OCI-LY1 (cell line): ENCODE measurements around the gene CCDC32.

Experiments used
- H2AFZ ChIP-seq: fragments of 200-600 bp; sonication (generic), shearing (Covaris generic); 2 replicates; pipeline ENCODE4 v1.6.0; 2014; ENCODE audit warnings: antibody characterized with exemption, mild to moderate bottlenecking, low read length
- H3F3A ChIP-seq: fragments of 200-600 bp; sonication (generic), shearing (Covaris generic); 2 replicates; pipeline ENCODE4 v1.6.0; 2014; ENCODE audit warnings: mild to moderate bottlenecking, antibody characterized with exemption, low read length, moderate library complexity; ENCODE audit not compliant: insufficient read depth
- H3K27ac ChIP-seq: fragments of 200-600 bp; sonication (generic); 2 replicates; pipeline ENCODE4 v1.5.1; 2014; ENCODE audit warnings: low read length, mixed run types, mild to moderate bottlenecking, low read depth; ENCODE audit not compliant: poor library complexity, severe bottlenecking
- H3K27me3 ChIP-seq: fragments of 200-600 bp; sonication (generic); 2 replicates; pipeline ENCODE4 v1.6.0; 2014; ENCODE audit warnings: antibody characterized with exemption, mild to moderate bottlenecking, low read length, moderate library complexity; ENCODE audit not compliant: insufficient read depth
- H3K36me3 ChIP-seq: fragments of 200-600 bp; sonication (generic); 2 replicates; pipeline ENCODE4 v1.6.1; 2014; ENCODE audit warnings: mild to moderate bottlenecking, antibody characterized with exemption, low read length, moderate library complexity, mixed read lengths; ENCODE audit not compliant: insufficient read depth
- H3K4me1 ChIP-seq: fragments of 200-600 bp; sonication (generic); 2 replicates; pipeline ENCODE4 v1.5.1; 2014; ENCODE audit warnings: mild to moderate bottlenecking, low read length, moderate library complexity; ENCODE audit not compliant: insufficient read depth, severe bottlenecking
- H3K4me2 ChIP-seq: fragments of 200-600 bp; sonication (generic), shearing (Covaris generic); 2 replicates; pipeline ENCODE4 v1.6.1; 2014; ENCODE audit warnings: low read length
- H3K4me3 ChIP-seq: fragments of 200-600 bp; sonication (generic); 2 replicates; pipeline ENCODE4 v1.5.1; 2014; ENCODE audit warnings: low read length, low read depth, mild to moderate bottlenecking, mixed read lengths; ENCODE audit not compliant: poor library complexity, severe bottlenecking
- H3K79me2 ChIP-seq: fragments of 200-600 bp; shearing (Covaris generic); 2 replicates; pipeline ENCODE4 v1.6.1; 2016; ENCODE audit warnings: mixed run types, low read length, mixed read lengths; ENCODE audit not compliant: insufficient read depth
- H3K9ac ChIP-seq: fragments of 200-600 bp; sonication (generic), shearing (Covaris generic); 2 replicates; pipeline ENCODE4 v1.6.1; 2014; ENCODE audit warnings: mild to moderate bottlenecking, low read length, mixed read lengths
- H3K9me2 ChIP-seq: fragments of 200-600 bp; sonication (generic), shearing (Covaris generic); 2 replicates; pipeline ENCODE4 v1.6.1; 2014; ENCODE audit warnings: low read depth, mild to moderate bottlenecking, low read length, mixed read lengths
- H3K9me3 ChIP-seq: fragments of 200-600 bp; shearing (Covaris generic); 2 replicates; pipeline ENCODE4 v1.6.1; 2014; ENCODE audit warnings: low read length, mixed read lengths
- H4K20me1 ChIP-seq: fragments of 200-600 bp; sonication (generic), shearing (Covaris generic); 2 replicates; pipeline ENCODE4 v1.6.0; 2016; ENCODE audit warnings: mild to moderate bottlenecking, low read length; ENCODE audit not compliant: insufficient read depth
- CTCF ChIP-seq: fragments of 200-600 bp; sonication (generic), shearing (Covaris generic); IDR thresholded peaks from 2 replicates; pipeline ENCODE4 v1.5.1; 2017; ENCODE audit warnings: mild to moderate bottlenecking, antibody characterized with exemption, low read length, moderate library complexity, mixed read lengths
- EZH2 ChIP-seq: fragments of 200-600 bp; sonication (generic), shearing (Covaris generic); IDR thresholded peaks from 2 replicates; pipeline ENCODE4 v1.8.0; 2017; ENCODE audit warnings: borderline replicate concordance, mixed run types, mild to moderate bottlenecking, antibody characterized with exemption, low read length, moderate library complexity, mixed read lengths

Gene CCDC32

GRCh38 chr15:40591389-40591788 is 26.5 kb upstream of the CCDC32 start:
- H3K27ac ChIP-seq, result peak overlapping the region; percentile 31
- peak overlapping the region; percentile 76 for H3K4me2 ChIP-seq
- H4K20me1 ChIP-seq, result no peaks in the 10 kb centered on the region
- H3F3A ChIP-seq, result peaks cover 10% of the 10 kb centered on the region
- H3K4me3 ChIP-seq, result peak overlapping the region; percentile 62
- TF ChIP-seq EZH2, result no peak
- TF ChIP-seq CTCF, result no peak
- H3K79me2 ChIP-seq, result peaks cover 18% of the 10 kb centered on the region
- H3K9ac ChIP-seq, result no peak overlapping the region
- H3K36me3 ChIP-seq, result no peaks in the 10 kb centered on the region
- no peak overlapping the region for H2AFZ ChIP-seq
- no peaks in the 10 kb centered on the region for H3K9me3 ChIP-seq
- H3K4me1 ChIP-seq, result peaks cover 42% of the 10 kb centered on the region
- no peaks in the 10 kb centered on the region for H3K27me3 ChIP-seq
- H3K9me2 ChIP-seq, result no peaks in the 10 kb centered on the region

DNA sequence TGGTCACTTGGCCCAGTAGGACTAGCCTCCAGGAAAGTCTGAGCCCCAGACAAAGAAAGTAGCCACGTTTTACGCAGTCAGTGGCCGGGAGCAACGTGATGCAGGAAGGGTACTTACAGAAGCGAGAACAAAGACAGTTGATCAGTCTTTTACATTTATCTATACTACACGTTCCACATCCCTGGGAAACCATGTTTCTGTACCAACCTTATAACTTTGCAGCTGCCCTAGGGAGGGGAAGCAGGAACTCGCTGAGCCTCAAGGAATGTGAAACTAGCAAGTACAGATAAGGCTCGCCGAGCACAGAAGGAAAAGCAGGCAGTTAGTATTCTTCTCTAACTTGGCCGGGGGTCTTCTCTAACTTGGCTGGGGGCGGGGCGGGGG is 25.8 kb upstream of the CCDC32 start:
- H3K9me3 ChIP-seq, result no peaks in the 10 kb centered on the region
- TF ChIP-seq CTCF, result no peak
- no peak for TF ChIP-seq EZH2
- H3K36me3 ChIP-seq, result no peaks in the 10 kb centered on the region
- peak overlapping the region; percentile 72; the same call in 1 of the 2 replicates for H2AFZ ChIP-seq
- peak overlapping the region; percentile 76 for H3K4me2 ChIP-seq
- H3K79me2 ChIP-seq, result peaks cover 11% of the 10 kb centered on the region
- H3K4me3 ChIP-seq, result peak overlapping the region; percentile 62
- peak overlapping the region; percentile 26 for H3K27ac ChIP-seq
- peaks cover 34% of the 10 kb centered on the region for H3K4me1 ChIP-seq
- peaks cover 10% of the 10 kb centered on the region for H3F3A ChIP-seq
- H4K20me1 ChIP-seq, result no peaks in the 10 kb centered on the region
- no peaks in the 10 kb centered on the region for H3K9me2 ChIP-seq
- no peaks in the 10 kb centered on the region for H3K27me3 ChIP-seq
- peak overlapping the region; percentile 43; the same call in 1 of the 2 replicates for H3K9ac ChIP-seq

GRCh38 chr15:40584191-40584590 is 19.3 kb upstream of the CCDC32 start:
- Histone ChIP-seq H3K79me2 (no peaks in the 10 kb centered on the region), H3K9me2 (no peaks in the 10 kb centered on the region), H4K20me1 (no peaks in the 10 kb centered on the region), H3K9ac (no peak overlapping the region), H3K36me3 (no peaks in the 10 kb centered on the region), H3K4me2 (no peak overlapping the region), H2AFZ (no peak overlapping the region), H3K27me3 (no peaks in the 10 kb centered on the region), H3F3A (no peaks in the 10 kb centered on the region), H3K4me3 (no peak overlapping the region), H3K27ac (no peak overlapping the region), H3K9me3 (0 out of 2 replicates have a peak, but pooled peaks cover 2% of the 10 kb centered on the region), H3K4me1 (no peaks in the 10 kb centered on the region)
- TF ChIP-seq CTCF (no peak), EZH2 (no peak)
